RWPE2 (cell line): ENCODE measurements around the gene AVEN.

Experiments
- ATAC-seq: fragments of 200-7000 bp; cut with Tn5 transposase; 3 replicates; pipeline ENCODE4 v1.9.1; 2021; ENCODE audit warnings: low read depth
- DNase-seq: peaks from one replicate; pipeline ENCODE4 v3.0.0-alpha.2; 2020; ENCODE audit warnings: low spot score
- H3K27ac ChIP-seq: fragments of 450-650 bp; 2 replicates; pipeline ENCODE4 v1.5.1; 2017; ENCODE audit warnings: mild to moderate bottlenecking; ENCODE audit not compliant: poor library complexity, severe bottlenecking
- H3K27me3 ChIP-seq: fragments of 250-450 bp; sonication (Bioruptor Pico); 2 replicates; pipeline ENCODE4 v1.5.1; 2021; ENCODE audit warnings: mild to moderate bottlenecking, moderate library complexity; ENCODE audit not compliant: insufficient read depth, poor library complexity, severe bottlenecking
- H3K36me3 ChIP-seq: fragments of 250-450 bp; sonication (Bioruptor Pico); 2 replicates; pipeline ENCODE4 v1.5.1; 2020; ENCODE audit warnings: low read depth, mild to moderate bottlenecking, moderate library complexity
- H3K4me1 ChIP-seq: fragments of 250-450 bp; sonication (Bioruptor Pico); 2 replicates; pipeline ENCODE4 v1.5.1; 2021; ENCODE audit warnings: mild to moderate bottlenecking, moderate library complexity; ENCODE audit not compliant: insufficient read depth, poor library complexity, severe bottlenecking
- H3K4me3 ChIP-seq: fragments of 250-450 bp; sonication (Bioruptor Pico); 2 replicates; pipeline ENCODE4 v1.5.1; 2021; ENCODE audit warnings: mild to moderate bottlenecking, moderate library complexity; ENCODE audit not compliant: severe bottlenecking
- H3K9me3 ChIP-seq: fragments of 250-450 bp; sonication (Bioruptor Pico); 2 replicates; pipeline ENCODE4 v1.5.1; 2021; ENCODE audit warnings: mild to moderate bottlenecking, moderate library complexity; ENCODE audit not compliant: severe bottlenecking
- TF ChIP-seq, protein P1 (sequence below): fragments of 450-650 bp; IDR thresholded peaks from one replicate; pipeline ENCODE4 v1.5.1; 2017; ENCODE audit warnings: mild to moderate bottlenecking, moderate library complexity; ENCODE audit not compliant: poor library complexity, severe bottlenecking

Gene AVEN

DNA sequence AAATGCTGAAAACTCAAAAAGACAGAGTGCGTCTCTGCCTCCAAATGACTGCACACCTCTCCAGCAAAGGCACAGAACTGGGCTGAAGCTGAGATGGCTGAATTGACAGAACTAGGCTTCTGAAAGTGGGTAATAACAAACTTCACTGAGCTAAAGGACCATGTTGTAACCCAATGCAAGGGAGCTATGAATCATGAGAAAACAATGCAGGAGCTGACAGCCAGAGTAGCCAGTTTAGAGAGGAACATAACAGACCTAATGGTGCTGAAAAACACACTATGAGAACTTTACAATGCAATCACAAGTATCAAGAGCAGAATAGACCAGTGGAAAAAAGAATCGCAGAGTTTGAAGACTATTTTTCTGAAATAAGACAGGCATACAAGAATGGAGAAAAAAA, 10.1 kb upstream of the AVEN start:
- ATAC-seq (peak; percentile 81), DNase-seq (no peak)
- TF ChIP-seq, protein P1, sequence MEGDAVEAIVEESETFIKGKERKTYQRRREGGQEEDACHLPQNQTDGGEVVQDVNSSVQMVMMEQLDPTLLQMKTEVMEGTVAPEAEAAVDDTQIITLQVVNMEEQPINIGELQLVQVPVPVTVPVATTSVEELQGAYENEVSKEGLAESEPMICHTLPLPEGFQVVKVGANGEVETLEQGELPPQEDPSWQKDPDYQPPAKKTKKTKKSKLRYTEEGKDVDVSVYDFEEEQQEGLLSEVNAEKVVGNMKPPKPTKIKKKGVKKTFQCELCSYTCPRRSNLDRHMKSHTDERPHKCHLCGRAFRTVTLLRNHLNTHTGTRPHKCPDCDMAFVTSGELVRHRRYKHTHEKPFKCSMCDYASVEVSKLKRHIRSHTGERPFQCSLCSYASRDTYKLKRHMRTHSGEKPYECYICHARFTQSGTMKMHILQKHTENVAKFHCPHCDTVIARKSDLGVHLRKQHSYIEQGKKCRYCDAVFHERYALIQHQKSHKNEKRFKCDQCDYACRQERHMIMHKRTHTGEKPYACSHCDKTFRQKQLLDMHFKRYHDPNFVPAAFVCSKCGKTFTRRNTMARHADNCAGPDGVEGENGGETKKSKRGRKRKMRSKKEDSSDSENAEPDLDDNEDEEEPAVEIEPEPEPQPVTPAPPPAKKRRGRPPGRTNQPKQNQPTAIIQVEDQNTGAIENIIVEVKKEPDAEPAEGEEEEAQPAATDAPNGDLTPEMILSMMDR, result no peak
- H3K9me3 ChIP-seq, result peaks cover 16% of the 10 kb centered on the region
- H3K27ac ChIP-seq, result no peak overlapping the region
- H3K36me3 ChIP-seq, result no peaks in the 10 kb centered on the region
- H3K4me1 ChIP-seq, result no peaks in the 10 kb centered on the region
- no peaks in the 10 kb centered on the region for H3K27me3 ChIP-seq
- H3K4me3 ChIP-seq, result no peak overlapping the region

GRCh38 chr15:34047893-34048775, 9.1 kb upstream of the AVEN start:
- no peaks in the 10 kb centered on the region for H3K36me3 ChIP-seq
- DNase-seq, result no peak
- TF ChIP-seq, protein P1, result no peak
- peaks cover 16% of the 10 kb centered on the region for H3K9me3 ChIP-seq
- no peaks in the 10 kb centered on the region for H3K27me3 ChIP-seq
- H3K27ac ChIP-seq, result no peak overlapping the region
- no peak for ATAC-seq
- no peak overlapping the region for H3K4me3 ChIP-seq
- no peaks in the 10 kb centered on the region for H3K4me1 ChIP-seq

DNA sequence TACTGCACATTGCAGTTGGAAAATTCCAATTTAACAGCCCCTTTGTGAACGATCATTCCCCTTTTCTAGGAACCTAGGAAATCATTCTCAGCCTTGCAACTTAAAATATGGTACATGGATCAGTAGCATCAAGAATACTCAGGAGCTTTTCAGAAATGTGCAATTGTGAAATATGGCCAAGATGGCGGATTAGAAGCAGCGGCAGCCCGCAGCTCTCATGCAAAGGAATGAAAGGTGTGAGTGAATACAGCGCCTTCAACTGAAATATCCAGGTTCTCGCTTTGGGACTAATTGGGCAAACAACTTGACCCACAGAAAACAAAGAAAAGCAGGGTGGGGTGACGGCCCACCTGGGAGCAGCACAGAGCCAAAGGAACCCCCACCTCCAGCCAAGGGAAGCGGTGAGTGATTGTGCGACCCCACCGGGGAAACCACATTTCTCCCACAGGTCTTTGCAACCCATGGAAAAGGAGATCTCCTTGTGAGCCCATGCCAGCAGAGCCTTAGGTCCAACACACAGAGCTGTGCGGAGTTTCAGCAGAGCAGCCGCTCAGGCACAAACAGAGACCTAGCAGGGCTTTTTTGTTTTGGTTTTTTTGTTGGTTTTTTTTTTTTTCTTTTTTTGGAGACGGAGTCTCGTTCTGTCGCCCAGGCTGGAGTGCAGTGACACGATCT, 7.6 kb upstream of the AVEN start:
- ATAC-seq (no peak), DNase-seq (no peak)

DNA sequence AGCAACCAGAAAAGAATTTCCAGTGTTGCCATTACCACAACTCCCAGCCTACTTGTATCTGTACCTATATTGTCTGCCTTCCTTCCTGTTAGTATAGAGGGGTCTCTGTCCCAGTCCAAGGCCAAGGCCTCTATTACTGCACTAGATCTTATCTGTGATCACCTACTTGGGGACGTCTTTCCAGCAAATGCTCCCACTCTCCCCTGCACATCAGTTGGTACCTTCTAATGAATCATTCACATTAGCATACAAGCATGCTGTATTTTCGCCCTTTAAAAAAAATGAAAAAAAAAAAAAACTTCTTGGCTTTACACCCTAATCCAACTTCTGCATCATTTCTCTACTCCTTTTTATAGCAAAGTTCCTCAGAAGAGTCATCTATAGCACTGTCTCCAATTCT, 4.8 kb upstream of the AVEN start:
- Histone ChIP-seq H3K27me3 (no peaks in the 10 kb centered on the region), H3K9me3 (no peaks in the 10 kb centered on the region), H3K4me1 (peaks cover 5% of the 10 kb centered on the region), H3K27ac (no peak overlapping the region), H3K36me3 (no peaks in the 10 kb centered on the region), H3K4me3 (no peak overlapping the region)
- ATAC-seq, result no peak
- TF ChIP-seq, protein P1, result no peak
- no peak for DNase-seq

More for the DNA sequence above, 7.6 kb upstream of the AVEN start:
- no peak overlapping the region for H3K27ac ChIP-seq
- TF ChIP-seq, protein P1, result no peak
- no peaks in the 10 kb centered on the region for H3K4me1 ChIP-seq
- no peaks in the 10 kb centered on the region for H3K27me3 ChIP-seq
- H3K4me3 ChIP-seq, result no peak overlapping the region
- H3K9me3 ChIP-seq, result peaks cover 16% of the 10 kb centered on the region
- no peaks in the 10 kb centered on the region for H3K36me3 ChIP-seq
